ENCODE data around the gene FYCO1.

The FYCO1 gene

DNA sequence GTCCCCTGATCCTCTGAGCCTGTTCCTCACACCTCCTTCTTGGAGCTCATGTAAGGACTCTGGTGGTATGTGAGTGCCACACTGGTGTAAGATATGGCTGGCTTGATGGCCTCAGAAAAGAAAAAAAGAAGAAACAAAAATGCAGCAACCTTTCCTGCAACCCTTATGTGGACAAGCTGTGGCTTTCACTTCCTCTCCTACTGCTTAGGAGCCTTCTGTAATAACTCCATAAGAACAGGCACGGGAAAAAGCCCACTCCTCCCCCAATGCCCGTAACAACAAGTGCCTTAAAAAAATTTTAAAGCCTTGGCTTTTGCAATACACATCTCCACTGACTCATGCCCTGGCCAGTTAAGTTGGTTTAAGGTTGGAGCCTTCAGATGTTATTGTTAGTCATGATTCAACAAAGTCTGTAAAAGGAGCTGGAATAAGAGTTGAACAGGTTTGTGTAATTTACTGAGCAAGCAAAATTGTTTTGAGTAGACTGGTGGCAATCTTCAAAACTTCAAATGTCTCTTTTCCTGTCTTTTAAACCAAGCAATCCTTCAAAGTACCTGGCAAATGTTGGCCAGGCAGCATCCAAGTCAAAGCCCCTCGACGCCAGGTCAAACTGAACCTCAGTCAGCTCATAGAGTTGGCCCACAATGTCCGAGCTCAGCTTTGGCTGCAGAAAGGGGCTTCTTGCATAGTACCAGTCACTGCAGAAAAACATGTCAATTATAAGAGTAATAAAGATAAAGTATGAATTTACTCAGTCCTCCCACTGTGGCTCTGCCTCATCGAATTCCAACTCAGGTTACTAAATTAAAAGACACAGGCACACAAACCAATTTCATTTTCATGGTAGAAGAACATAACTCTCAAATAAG lies 22.9 kb downstream of the FYCO1 start:
- TF ChIP-seq CREB1 (IDR thresholded peaks at IDR 0.05; ENCODE audit: low read depth) = no peak

DNA sequence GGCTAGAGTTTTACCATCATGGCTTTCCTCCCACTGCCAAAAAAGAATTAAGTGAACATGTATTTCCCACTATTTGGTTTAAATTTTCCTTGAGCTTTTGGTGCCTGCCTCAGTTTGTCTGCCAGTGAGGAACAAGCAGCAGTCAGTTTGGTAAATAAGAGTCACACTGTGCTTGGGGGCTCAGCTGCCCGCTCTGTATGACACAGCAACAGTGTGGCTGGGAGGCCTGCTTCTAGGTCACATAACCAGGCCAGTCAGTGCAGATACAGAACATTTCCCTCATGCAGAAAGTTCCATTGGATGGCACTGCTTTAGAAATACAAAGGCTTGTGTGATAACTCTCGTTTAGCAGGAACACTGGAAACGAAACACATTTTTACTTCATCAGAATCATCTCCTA lies 25.7 kb downstream of the FYCO1 start:
- TF ChIP-seq, protein P1, sequence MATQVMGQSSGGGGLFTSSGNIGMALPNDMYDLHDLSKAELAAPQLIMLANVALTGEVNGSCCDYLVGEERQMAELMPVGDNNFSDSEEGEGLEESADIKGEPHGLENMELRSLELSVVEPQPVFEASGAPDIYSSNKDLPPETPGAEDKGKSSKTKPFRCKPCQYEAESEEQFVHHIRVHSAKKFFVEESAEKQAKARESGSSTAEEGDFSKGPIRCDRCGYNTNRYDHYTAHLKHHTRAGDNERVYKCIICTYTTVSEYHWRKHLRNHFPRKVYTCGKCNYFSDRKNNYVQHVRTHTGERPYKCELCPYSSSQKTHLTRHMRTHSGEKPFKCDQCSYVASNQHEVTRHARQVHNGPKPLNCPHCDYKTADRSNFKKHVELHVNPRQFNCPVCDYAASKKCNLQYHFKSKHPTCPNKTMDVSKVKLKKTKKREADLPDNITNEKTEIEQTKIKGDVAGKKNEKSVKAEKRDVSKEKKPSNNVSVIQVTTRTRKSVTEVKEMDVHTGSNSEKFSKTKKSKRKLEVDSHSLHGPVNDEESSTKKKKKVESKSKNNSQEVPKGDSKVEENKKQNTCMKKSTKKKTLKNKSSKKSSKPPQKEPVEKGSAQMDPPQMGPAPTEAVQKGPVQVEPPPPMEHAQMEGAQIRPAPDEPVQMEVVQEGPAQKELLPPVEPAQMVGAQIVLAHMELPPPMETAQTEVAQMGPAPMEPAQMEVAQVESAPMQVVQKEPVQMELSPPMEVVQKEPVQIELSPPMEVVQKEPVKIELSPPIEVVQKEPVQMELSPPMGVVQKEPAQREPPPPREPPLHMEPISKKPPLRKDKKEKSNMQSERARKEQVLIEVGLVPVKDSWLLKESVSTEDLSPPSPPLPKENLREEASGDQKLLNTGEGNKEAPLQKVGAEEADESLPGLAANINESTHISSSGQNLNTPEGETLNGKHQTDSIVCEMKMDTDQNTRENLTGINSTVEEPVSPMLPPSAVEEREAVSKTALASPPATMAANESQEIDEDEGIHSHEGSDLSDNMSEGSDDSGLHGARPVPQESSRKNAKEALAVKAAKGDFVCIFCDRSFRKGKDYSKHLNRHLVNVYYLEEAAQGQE (IDR thresholded peaks at IDR 0.05; ENCODE audit: low read depth) = no peak

DNA sequence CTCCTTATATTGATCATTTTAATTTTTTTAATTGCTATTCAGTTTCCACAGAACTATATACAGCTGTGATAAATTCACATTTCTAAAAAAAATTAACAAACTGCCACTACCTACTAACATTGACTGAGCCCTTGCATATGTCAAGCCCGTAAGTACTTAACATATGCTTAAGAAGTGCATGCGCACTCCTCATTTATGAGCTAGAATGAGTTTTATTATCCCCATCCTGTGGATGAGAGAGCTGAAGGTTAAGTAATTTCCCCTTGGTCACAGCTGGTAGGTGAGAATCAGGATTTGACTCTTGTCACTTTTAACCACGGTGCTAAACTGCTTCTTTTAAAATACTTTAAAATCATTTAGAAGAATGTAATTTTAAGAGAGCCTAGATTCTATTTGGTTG lies 26.5 kb downstream of the FYCO1 start:
- no peak for TF ChIP-seq RAD21 (IDR thresholded peaks at IDR 0.05; ENCODE audit: low read depth)
- no peak for TF ChIP-seq EGR1 (IDR thresholded peaks at IDR 0.05)
- TF ChIP-seq, protein P1 (IDR thresholded peaks at IDR 0.05; ENCODE audit: low read depth) = no peak
- TF ChIP-seq NFIC (IDR thresholded peaks at IDR 0.05) = no peak
- TF ChIP-seq TEAD4 (IDR thresholded peaks at IDR 0.05) = no peak
- TF ChIP-seq EP300 (IDR thresholded peaks at IDR 0.05; ENCODE audit: borderline replicate concordance) = no peak
- TF ChIP-seq CREB1 (IDR thresholded peaks at IDR 0.05; ENCODE audit: low read depth) = no peak
- TF ChIP-seq, protein P2, sequence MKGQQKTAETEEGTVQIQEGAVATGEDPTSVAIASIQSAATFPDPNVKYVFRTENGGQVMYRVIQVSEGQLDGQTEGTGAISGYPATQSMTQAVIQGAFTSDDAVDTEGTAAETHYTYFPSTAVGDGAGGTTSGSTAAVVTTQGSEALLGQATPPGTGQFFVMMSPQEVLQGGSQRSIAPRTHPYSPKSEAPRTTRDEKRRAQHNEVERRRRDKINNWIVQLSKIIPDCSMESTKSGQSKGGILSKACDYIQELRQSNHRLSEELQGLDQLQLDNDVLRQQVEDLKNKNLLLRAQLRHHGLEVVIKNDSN (IDR thresholded peaks at IDR 0.05) = no peak
- no peak for TF ChIP-seq ZBTB7A (IDR thresholded peaks at IDR 0.05; ENCODE audit: low read depth)
- TF ChIP-seq, protein P3, sequence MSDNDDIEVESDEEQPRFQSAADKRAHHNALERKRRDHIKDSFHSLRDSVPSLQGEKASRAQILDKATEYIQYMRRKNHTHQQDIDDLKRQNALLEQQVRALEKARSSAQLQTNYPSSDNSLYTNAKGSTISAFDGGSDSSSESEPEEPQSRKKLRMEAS (IDR thresholded peaks at IDR 0.05) = no peak
- no peak for TF ChIP-seq FOXM1 (IDR thresholded peaks at IDR 0.05; ENCODE audit: borderline replicate concordance, low read depth)
- no peak for TF ChIP-seq CEBPB (IDR thresholded peaks at IDR 0.05)
- no peak for TF ChIP-seq YY1 (IDR thresholded peaks at IDR 0.05; ENCODE audit: low read depth)
- TF ChIP-seq TCF12 (IDR thresholded peaks at IDR 0.05; ENCODE audit: low read depth) = no peak

DNA sequence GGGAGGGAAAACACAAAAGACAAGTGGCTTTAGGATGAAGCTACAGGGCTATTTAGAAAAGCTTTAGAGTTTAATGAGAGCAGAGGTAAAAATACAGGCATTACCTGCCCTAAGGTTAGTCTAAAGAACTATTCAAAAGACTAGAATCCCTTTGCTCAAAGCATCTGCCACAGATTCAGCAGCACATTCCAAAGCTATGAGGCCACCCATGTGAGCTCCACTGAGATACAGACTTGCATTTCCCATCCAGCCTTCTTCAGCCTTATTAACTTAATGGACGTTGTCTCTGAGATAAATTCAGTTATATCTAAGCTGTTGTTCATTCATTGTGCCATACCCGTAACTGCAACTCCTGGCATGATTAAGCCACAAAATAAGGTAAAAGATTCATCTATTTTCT lies 26.9 kb downstream of the FYCO1 start:
- TF ChIP-seq RAD21 (IDR thresholded peaks at IDR 0.05; ENCODE audit: low read depth) = no peak
- TF ChIP-seq NFIC (IDR thresholded peaks at IDR 0.05) = no peak
- no peak for TF ChIP-seq EGR1 (IDR thresholded peaks at IDR 0.05)
- TF ChIP-seq FOXM1 (IDR thresholded peaks at IDR 0.05; ENCODE audit: borderline replicate concordance, low read depth) = no peak
- no peak for TF ChIP-seq ZBTB7A (IDR thresholded peaks at IDR 0.05; ENCODE audit: low read depth)
- TF ChIP-seq TCF12 (IDR thresholded peaks at IDR 0.05; ENCODE audit: low read depth) = no peak
- TF ChIP-seq, protein P2 (IDR thresholded peaks at IDR 0.05) = no peak
- no peak for TF ChIP-seq CREB1 (IDR thresholded peaks at IDR 0.05; ENCODE audit: low read depth)
- TF ChIP-seq TEAD4 (IDR thresholded peaks at IDR 0.05) = no peak
- TF ChIP-seq, protein P1 (IDR thresholded peaks at IDR 0.05; ENCODE audit: low read depth) = no peak
- TF ChIP-seq, protein P3 (IDR thresholded peaks at IDR 0.05) = no peak

DNA sequence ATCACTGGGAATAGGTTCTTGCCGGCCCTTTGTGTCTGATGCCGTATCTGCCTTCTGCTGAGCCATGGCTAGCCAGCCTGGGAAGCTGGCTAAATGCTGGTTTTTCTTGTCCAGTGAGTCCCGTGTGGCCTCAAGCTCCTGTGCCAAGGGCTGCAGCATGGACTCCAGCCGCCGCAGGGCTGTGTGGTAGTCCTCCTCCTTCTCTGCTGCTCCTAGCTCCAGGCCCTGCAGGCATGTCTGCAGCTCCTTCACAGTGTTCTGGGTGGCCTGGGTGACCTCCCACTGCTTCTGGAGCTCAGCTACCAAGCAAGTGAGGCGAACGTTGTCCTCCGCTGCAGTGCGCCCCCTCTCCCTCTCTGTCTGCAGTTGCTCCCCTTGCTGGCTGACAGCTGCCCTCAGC lies 27.5 kb downstream of the FYCO1 start:
- TF ChIP-seq, protein P2 (IDR thresholded peaks at IDR 0.05) = no peak
- TF ChIP-seq CREB1 (IDR thresholded peaks at IDR 0.05; ENCODE audit: low read depth) = no peak
- TF ChIP-seq ZBTB7A (IDR thresholded peaks at IDR 0.05; ENCODE audit: low read depth) = no peak
- TF ChIP-seq, protein P3 (IDR thresholded peaks at IDR 0.05) = no peak
- TF ChIP-seq RAD21 (IDR thresholded peaks at IDR 0.05; ENCODE audit: low read depth) = no peak
- TF ChIP-seq YY1 (IDR thresholded peaks at IDR 0.05; ENCODE audit: low read depth) = no peak
- TF ChIP-seq TAF1 (IDR thresholded peaks at IDR 0.05; ENCODE audit: low read depth) = no peak
- no peak for TF ChIP-seq NFIC (IDR thresholded peaks at IDR 0.05)
- no peak for TF ChIP-seq TEAD4 (IDR thresholded peaks at IDR 0.05)
- no peak for TF ChIP-seq CEBPB (IDR thresholded peaks at IDR 0.05)
- TF ChIP-seq EGR1 (IDR thresholded peaks at IDR 0.05) = no peak
- TF ChIP-seq FOXM1 (IDR thresholded peaks at IDR 0.05; ENCODE audit: borderline replicate concordance, low read depth) = no peak
- no peak for TF ChIP-seq TCF12 (IDR thresholded peaks at IDR 0.05; ENCODE audit: low read depth)
- TF ChIP-seq EP300 (IDR thresholded peaks at IDR 0.05; ENCODE audit: borderline replicate concordance) = no peak
- TF ChIP-seq, protein P1 (IDR thresholded peaks at IDR 0.05; ENCODE audit: low read depth) = no peak
